ENCODE measurements around the gene ZNF84. TPM values are rescaled to one million over a fixed set of nuclear protein-coding genes. Genes with fewer than 3 reads are reported as not detected.

Gene ZNF84
- total RNA-seq, 4 donors from 2014 or later, result 15.0 to 29.5 (median 23.1) TPM

DNA sequence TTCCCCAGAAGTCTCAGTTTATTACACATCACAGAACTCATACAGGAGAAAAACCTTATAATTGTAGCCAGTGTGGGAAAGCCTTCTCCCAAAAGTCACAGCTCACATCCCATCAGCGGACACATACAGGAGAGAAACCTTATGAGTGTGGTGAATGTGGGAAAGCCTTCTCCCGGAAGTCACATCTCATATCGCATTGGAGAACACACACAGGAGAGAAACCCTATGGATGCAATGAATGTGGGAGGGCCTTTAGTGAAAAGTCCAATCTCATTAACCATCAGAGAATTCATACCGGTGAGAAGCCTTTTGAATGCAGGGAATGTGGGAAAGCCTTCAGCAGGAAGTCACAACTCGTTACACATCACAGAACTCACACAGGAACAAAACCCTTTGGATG lies 20.1 kb downstream of the ZNF84 start:
- TF ChIP-seq, protein P1, sequence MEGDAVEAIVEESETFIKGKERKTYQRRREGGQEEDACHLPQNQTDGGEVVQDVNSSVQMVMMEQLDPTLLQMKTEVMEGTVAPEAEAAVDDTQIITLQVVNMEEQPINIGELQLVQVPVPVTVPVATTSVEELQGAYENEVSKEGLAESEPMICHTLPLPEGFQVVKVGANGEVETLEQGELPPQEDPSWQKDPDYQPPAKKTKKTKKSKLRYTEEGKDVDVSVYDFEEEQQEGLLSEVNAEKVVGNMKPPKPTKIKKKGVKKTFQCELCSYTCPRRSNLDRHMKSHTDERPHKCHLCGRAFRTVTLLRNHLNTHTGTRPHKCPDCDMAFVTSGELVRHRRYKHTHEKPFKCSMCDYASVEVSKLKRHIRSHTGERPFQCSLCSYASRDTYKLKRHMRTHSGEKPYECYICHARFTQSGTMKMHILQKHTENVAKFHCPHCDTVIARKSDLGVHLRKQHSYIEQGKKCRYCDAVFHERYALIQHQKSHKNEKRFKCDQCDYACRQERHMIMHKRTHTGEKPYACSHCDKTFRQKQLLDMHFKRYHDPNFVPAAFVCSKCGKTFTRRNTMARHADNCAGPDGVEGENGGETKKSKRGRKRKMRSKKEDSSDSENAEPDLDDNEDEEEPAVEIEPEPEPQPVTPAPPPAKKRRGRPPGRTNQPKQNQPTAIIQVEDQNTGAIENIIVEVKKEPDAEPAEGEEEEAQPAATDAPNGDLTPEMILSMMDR (IDR thresholded peaks at IDR 0.05; ENCODE audit: low read depth), result no peak

DNA sequence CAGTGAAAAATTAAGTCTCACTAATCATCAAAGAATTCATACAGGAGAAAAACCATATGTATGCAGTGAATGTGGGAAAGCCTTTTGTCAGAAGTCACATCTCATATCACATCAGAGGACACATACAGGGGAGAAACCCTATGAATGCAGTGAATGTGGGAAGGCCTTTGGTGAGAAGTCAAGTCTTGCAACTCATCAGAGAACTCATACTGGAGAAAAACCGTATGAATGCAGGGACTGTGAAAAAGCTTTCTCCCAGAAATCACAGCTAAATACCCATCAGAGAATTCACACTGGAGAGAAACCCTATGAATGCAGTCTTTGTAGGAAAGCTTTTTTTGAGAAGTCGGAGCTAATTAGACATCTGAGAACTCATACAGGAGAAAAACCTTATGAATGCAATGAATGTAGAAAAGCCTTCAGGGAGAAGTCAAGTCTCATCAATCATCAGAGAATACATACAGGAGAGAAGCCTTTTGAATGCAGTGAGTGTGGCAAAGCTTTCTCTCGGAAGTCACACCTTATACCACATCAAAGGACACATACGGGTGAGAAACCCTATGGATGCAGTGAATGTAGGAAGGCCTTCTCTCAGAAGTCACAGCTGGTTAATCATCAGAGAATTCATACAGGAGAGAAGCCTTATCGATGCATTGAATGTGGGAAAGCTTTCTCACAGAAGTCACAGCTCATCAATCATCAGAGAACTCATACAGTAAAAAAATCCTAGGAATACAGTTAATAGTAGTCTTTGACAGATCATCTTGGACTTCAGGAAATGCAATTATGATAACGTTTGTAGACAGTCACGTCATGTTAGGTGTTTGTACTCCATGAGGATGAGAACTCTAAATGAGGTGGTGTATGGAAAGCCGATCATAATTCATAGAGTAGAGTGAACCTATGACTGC lies 21.1 kb downstream of the ZNF84 start:
- TF ChIP-seq, protein P1 (IDR thresholded peaks at IDR 0.05; ENCODE audit: low read depth), result no peak

DNA sequence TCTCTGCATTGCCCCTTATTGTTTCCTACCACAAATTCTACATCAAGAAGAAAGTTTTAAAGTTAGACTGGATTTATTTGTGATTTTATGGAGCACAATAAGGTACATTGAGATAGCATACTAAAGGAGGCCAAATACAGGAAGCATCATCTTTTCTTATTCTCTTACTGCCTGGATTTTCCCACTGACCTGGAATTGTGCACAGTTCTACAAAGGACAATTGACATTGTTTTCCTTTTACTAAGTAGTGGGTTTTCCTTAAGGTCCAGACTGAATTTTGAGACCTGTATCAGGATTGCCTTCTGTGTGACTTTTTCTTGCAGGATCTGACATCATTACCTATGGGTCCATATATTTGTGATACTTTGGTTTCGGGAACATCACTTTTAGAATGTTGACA lies 24.6 kb downstream of the ZNF84 start:
- TF ChIP-seq, protein P1 (IDR thresholded peaks at IDR 0.05; ENCODE audit: low read depth), result no peak

DNA sequence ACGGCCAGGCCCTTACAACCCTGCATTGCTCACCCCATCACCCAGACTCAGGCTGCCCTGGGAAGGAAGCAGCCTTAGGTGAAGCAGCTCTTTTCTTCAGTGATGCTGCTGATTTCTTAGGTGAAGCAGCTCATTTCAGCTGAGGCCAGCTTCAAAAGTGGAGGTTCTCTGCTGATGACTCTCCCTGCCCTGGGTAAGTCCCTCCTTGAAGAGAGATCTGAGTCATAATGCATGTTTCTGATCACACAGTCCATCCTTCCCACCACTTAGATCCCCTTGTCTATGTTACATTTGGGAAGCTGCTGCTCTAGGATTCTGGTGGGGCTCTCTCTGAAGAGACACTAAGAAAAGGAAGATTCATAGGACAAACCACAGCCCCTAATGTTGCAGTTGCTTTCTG lies 26.2 kb downstream of the ZNF84 start:
- TF ChIP-seq, protein P1 (IDR thresholded peaks at IDR 0.05; ENCODE audit: low read depth), result no peak

DNA sequence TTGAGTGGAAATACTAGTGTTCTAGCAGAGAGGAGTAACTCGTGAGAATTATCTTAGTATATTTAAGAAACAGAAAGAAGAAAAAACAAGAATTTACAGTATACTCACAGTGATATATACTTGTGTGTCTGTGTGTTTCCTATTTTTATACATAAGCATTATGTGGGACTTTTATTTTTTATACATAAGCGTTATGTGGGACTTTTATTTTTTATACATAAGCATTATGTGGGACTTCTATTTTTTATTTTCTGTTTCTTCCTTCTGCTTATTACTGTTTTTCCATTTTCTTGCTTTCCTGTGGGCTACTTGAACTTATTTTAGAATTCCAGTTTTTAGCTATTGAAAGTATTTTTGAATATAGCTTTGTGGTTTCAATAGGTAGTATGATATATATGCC lies 36.5 kb downstream of the ZNF84 start:
- TF ChIP-seq, protein P1 (IDR thresholded peaks at IDR 0.05; ENCODE audit: low read depth), result no peak

DNA sequence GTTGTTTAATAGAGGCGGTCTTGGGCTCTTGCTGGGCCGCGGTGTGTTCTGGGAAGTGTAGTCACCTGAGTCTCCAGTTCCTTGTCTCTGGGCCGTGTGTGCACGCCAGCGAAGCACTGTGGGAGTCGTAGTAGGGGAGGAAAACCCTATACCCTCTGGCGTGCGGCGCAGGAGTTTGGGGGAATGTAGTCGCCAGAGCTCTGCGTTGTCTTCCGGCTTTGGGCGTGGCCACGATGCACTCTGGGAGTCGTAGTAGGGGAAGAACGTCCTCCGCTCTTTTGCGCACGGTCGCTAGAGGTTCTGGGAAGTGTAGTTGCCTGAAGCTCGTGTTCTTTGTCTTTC lies 42.7 kb downstream of the ZNF84 start:
- TF ChIP-seq, protein P1 (IDR thresholded peaks at IDR 0.05; ENCODE audit: low read depth), result no peak

DNA sequence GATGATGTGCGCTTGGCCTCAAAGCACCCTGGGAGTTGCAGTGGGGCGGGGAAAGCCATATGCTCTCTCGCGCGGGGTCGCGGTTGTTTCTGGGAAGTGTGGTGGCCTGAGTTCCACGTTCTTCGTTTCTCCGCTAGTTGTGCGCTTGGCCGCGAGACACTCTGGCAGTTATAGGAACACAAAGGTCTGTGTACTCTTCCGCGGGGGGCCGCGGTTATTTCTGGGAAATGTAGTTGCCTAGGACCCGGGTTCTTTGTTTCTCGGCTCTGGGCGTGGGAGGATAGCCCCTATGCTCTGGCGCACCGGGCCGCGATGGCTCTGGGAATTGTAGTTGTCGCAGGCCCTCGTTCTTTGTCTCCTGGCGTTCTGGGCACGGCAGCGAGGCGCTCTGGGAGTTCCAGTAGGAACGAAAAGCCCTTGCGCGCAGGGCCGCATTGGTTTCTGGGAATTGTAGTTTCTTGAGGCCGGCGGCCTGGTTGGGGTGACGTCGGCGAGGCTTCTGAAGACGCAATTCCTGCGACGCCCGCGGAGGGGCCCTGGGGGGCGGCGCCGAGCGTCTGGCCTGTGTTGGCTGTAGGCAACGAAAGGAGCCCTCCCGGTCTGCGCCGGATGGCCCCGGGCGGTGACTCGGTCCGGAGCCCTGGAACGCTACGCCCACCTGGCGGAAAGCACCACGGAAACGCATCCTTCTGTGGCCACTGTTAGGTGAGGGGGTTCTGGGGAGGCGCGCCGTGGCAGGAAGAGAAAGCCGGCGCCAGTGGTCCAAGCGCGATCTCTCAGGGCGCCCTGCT lies 43.3 kb downstream of the ZNF84 start, which contains the start of gene ZNF140:
ZNF140 (plus strand) TSS at position 556 of the 791 bp plus-strand sequence. CDS start 398 bp downstream, outside the sequence.
- TF ChIP-seq, protein P1 (IDR thresholded peaks at IDR 0.05; ENCODE audit: low read depth), result no peak
